DOHH2 (cell line): Measurements from ENCODE around the gene MOV10.

ENCODE experiments used
- EZH2phosphoT487 ChIP-seq: fragments of 200-600 bp; sonication (generic); IDR thresholded peaks from 2 replicates; pipeline ENCODE4 v1.6.1; 2017; ENCODE audit warnings: borderline replicate concordance, mild to moderate bottlenecking, antibody characterized with exemption, low read length, moderate library complexity, mixed read lengths
- TF ChIP-seq, protein P1 (sequence below): fragments of 200-600 bp; sonication (generic); IDR thresholded peaks from one replicate; pipeline ENCODE4 v1.5.1; 2014; ENCODE audit warnings: antibody characterized with exemption, mild to moderate bottlenecking, low read depth, low read length; ENCODE audit not compliant: poor library complexity, severe bottlenecking

DNA sequence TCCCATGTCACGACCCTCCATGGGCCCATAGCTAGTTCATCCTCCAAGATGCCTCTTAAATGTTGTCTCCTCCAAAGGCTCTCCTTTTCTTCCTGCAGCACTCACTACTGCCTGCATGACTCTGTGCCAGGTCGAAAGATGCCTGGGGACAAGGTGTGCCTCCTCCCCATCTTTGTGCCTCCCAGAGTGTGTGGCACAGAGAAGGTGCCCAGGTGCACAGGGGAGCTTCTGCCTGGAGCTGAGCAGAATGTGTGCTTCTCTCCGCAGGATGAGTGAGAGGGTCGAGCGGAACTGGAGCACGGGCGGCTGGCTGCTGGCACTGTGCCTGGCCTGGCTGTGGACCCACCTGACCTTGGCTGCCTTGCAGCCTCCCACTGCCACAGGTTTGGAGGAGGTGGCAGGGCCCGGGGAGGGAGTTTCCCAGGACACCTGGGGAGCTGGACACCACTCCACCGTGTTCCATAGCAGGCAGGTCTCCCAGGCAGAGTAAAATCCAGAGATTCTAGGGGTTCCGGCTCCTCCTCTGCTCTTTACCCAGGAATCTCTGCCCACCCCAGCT, 47.6 kb downstream of the MOV10 start:
- TF ChIP-seq, protein P1, sequence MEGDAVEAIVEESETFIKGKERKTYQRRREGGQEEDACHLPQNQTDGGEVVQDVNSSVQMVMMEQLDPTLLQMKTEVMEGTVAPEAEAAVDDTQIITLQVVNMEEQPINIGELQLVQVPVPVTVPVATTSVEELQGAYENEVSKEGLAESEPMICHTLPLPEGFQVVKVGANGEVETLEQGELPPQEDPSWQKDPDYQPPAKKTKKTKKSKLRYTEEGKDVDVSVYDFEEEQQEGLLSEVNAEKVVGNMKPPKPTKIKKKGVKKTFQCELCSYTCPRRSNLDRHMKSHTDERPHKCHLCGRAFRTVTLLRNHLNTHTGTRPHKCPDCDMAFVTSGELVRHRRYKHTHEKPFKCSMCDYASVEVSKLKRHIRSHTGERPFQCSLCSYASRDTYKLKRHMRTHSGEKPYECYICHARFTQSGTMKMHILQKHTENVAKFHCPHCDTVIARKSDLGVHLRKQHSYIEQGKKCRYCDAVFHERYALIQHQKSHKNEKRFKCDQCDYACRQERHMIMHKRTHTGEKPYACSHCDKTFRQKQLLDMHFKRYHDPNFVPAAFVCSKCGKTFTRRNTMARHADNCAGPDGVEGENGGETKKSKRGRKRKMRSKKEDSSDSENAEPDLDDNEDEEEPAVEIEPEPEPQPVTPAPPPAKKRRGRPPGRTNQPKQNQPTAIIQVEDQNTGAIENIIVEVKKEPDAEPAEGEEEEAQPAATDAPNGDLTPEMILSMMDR: no peak
- no peak for TF ChIP-seq EZH2phosphoT487
